Measurements from ENCODE around the gene RAB33A.
"Not testable (repeated sequence)": the region's sequence is repeated elsewhere in the genome, so short reads cannot be mapped to it uniquely, and the experiment has no call there.

RAB33A gene

DNA sequence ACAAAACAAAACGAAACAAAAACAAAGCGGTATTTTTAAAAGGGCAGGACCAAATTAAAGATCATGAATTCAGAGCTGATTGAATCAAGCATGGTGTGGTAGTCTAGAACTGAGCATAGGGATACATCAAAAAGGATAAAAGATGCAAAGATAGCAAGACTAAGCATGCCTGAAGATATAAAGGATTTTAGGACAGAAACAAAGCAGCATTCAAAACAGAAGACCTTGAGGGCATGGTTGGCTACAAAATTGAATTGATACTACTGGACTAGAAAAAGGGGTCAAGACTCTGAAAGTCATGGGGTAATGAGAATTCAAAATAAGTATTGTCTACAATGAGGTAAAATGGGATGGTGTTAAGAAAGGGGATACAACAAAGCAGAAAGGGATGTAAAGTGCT lies 41.6 kb downstream of the RAB33A start:
- Mint-ChIP-seq H3K36me3 (ENCODE audit: low read depth) (peaks cover 69% of the 10 kb centered on the region), H3K4me1 (no peaks in the 10 kb centered on the region), H3K27ac (no peak overlapping the region), H3K27me3 (ENCODE audit: low read depth) (no peaks in the 10 kb centered on the region), H3K9me3 (peaks cover 5% of the 10 kb centered on the region), H3K4me3 (no peak overlapping the region)
- TF ChIP-seq, protein P1, sequence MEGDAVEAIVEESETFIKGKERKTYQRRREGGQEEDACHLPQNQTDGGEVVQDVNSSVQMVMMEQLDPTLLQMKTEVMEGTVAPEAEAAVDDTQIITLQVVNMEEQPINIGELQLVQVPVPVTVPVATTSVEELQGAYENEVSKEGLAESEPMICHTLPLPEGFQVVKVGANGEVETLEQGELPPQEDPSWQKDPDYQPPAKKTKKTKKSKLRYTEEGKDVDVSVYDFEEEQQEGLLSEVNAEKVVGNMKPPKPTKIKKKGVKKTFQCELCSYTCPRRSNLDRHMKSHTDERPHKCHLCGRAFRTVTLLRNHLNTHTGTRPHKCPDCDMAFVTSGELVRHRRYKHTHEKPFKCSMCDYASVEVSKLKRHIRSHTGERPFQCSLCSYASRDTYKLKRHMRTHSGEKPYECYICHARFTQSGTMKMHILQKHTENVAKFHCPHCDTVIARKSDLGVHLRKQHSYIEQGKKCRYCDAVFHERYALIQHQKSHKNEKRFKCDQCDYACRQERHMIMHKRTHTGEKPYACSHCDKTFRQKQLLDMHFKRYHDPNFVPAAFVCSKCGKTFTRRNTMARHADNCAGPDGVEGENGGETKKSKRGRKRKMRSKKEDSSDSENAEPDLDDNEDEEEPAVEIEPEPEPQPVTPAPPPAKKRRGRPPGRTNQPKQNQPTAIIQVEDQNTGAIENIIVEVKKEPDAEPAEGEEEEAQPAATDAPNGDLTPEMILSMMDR (IDR thresholded peaks at IDR 0.05; ENCODE audit: unreplicated experiment in 3 of 3): no peak

DNA sequence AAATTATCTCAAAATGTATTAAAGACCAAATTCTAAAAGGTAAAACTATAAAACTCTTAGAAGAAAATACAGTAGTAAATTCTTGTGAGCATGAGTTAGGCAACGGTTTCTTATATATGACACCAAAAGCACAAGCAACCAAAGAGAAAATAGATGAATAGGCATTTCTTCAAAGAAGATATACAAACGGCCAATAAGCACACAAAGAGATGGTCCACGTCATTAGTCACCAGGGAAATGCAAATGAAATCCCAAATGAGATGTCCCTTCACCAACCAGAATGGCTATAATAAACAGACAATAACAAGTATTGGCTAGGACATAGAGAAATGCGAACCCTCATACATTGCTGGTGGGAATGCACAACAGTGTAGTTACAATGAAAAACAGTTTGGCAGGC lies 44.6 kb downstream of the RAB33A start:
- peaks cover 5% of the 10 kb centered on the region for H3K9me3 Mint-ChIP-seq

DNA sequence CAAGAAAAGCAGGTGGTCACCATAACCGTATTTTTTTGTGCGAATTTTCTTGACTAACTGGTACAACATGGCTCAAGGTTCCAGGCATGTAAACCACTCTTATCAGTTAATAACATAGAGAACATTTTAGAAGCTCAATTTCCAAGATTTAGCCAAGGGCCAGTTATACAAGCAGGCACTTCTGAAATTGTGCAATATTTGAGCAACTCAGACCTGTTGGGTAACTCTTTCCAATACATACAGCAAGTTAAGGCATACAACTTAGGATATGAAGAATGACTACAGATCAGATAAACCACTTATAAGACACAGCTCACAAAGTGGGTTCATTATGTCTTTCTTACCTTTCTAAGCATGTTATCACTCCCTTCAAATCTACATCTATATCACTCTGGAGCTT lies 53.0 kb downstream of the RAB33A start:
- Mint-ChIP-seq H3K4me3 (no peak overlapping the region), H3K9me3 (no peaks in the 10 kb centered on the region), H3K27me3 (ENCODE audit: low read depth) (no peaks in the 10 kb centered on the region), H3K36me3 (ENCODE audit: low read depth) (peaks cover 29% of the 10 kb centered on the region), H3K27ac (no peak overlapping the region), H3K4me1 (no peaks in the 10 kb centered on the region)
- TF ChIP-seq, protein P1 (IDR thresholded peaks at IDR 0.05; ENCODE audit: unreplicated experiment in 3 of 3): no peak

More for the DNA sequence above, 44.6 kb downstream of the RAB33A start:
- no peak overlapping the region for H3K4me3 Mint-ChIP-seq
- H3K36me3 Mint-ChIP-seq (ENCODE audit: low read depth): peaks cover 69% of the 10 kb centered on the region
- TF ChIP-seq, protein P1 (IDR thresholded peaks at IDR 0.05; ENCODE audit: unreplicated experiment in 3 of 3): no peak
- no peaks in the 10 kb centered on the region for H3K27me3 Mint-ChIP-seq (ENCODE audit: low read depth)
- H3K4me1 Mint-ChIP-seq: no peaks in the 10 kb centered on the region
- no peak overlapping the region for H3K27ac Mint-ChIP-seq

DNA sequence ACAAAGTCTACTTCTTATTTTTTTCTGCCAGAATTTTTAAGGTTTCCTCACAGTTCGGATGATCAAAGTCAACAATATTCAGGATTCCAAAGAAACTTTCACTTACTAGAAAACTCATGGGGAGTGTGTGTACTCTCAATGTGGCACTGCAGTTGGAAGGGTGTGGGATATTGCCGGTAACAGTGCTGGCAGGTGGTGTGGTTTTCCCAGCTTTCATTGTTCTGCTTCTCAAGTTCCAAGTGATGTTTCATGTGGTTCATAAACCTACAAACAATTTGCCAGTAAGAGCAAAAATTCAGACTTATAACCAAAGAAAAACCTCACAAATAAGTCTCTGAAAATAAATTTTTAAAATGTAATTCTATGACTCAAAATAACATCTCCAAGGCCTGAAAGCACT lies 57.1 kb downstream of the RAB33A start:
- Mint-ChIP-seq H3K27ac (no peak overlapping the region), H3K9me3 (no peaks in the 10 kb centered on the region), H3K36me3 (ENCODE audit: low read depth) (peaks cover 36% of the 10 kb centered on the region), H3K4me3 (no peak overlapping the region), H3K27me3 (ENCODE audit: low read depth) (no peaks in the 10 kb centered on the region), H3K4me1 (no peaks in the 10 kb centered on the region)
- TF ChIP-seq, protein P1 (IDR thresholded peaks at IDR 0.05; ENCODE audit: unreplicated experiment in 3 of 3): no peak

DNA sequence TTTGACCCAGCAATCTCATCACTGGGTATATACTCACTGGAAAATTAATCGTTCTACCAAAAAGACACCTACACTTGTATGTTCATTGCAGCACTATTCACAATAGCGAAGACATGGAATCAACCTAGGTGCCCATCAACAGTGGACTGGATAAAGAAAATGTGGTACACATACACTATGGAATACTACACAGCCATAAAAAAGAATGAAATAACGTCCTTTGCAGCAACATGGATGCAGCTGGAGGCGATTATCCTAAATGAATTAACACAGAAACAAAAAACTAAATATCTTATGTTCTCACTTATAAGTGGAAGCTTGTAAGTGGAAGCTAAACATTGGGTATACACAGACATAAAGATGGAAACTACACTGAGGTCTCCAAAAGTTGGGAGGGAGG lies 59.4 kb downstream of the RAB33A start:
- not testable (repeated sequence) for H3K4me3 Mint-ChIP-seq; H3K4me1 Mint-ChIP-seq; H3K27me3 Mint-ChIP-seq (ENCODE audit: low read depth); H3K27ac Mint-ChIP-seq; H3K9me3 Mint-ChIP-seq
- H3K36me3 Mint-ChIP-seq (ENCODE audit: low read depth): peaks cover 42% of the 10 kb centered on the region

All from nephron (organoid).